ENCODE results near the gene FBXW11. TPM values are rescaled to one million over a fixed set of nuclear protein-coding genes. Genes with fewer than 3 reads are reported as not detected.

The FBXW11 gene
- total and polyA plus RNA-seq, 2 of the 8 experiments (the other 6 are each of a cell fraction or from before 2014, with no cell fraction given): 45.0 to 75.6 TPM

DNA sequence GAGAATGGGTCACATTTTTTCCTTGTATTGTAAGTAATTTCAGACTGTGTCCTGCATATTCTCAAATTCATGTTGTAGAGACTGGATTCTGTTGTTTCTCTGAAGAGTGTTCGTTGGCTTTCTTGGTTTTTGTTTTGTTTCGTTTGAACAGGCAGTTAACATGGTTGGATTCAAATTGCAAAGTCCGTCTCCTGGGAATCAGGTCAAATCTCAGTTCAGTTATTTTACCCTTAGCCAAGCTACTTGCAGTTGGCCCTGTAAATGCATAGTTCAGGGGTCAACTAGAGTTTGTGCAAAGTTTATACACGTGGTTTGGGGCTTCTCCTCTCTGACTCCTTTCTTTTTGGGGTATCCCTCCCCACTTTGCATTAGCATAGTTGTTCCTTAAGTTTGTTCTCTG lies 21.7 kb upstream of the FBXW11 start:
- Histone ChIP-seq H3K18ac (ENCODE audit: extremely low read depth, low read length) (no peak overlapping the region), H3K4me1 (replicated peaks in 1 of 4; ENCODE audit: control insufficient read depth in 3 of 4, insufficient read depth in 4 of 4, low read length in 3 of 4) (no peaks in the 10 kb centered on the region), H3K23ac (ENCODE audit: insufficient read length) (no peak overlapping the region), H3K79me1 (ENCODE audit: low read depth, low read length) (no peaks in the 10 kb centered on the region), H3K14ac (ENCODE audit: insufficient read length) (no peak overlapping the region), H3K23me2 (ENCODE audit: low read depth, low read length) (no peaks in the 10 kb centered on the region), H3K4me2 (ENCODE audit: insufficient read depth in 1 of 2, low read depth in 2 of 2, low read length in 2 of 2) (no peak overlapping the region), H4K8ac (ENCODE audit: extremely low read depth, insufficient read depth, low read length) (no peak overlapping the region), H3K56ac (replicated peaks; ENCODE audit: insufficient read length, low read depth, low read length) (no peak overlapping the region), H3K9me3 (ENCODE audit: insufficient read depth in 2 of 2, low read depth in 1 of 2, low read length in 1 of 2) (peaks cover 7 to 13% of the 10 kb centered on the region in 2 experiments; a peak in 2 of 4 replicates), H2BK15ac (ENCODE audit: low read length) (no peak overlapping the region), H4K5ac (ENCODE audit: insufficient read length, low read depth, low read length) (no peak overlapping the region), H3K27me3 (replicated peaks in 1 of 4; ENCODE audit: control insufficient read depth in 3 of 4, extremely low read depth in 1 of 4, insufficient read depth in 3 of 4, low read length in 3 of 4) (no peaks in the 10 kb centered on the region), H2BK120ac (replicated peaks; ENCODE audit: low read depth, low read length) (no peak overlapping the region), H3K9ac (replicated peaks in 1 of 4; ENCODE audit: extremely low read depth in 1 of 4, low read depth in 3 of 4, low read length in 3 of 4) (no peak overlapping the region), H2BK20ac (ENCODE audit: low read length) (no peak overlapping the region), H3K27ac (ENCODE audit: low read depth, low read length) (no peak overlapping the region), H2BK5ac (ENCODE audit: low read depth, low read length) (no peak overlapping the region), H2BK12ac (ENCODE audit: low read depth, low read length) (no peak overlapping the region), H3K79me2 (ENCODE audit: control insufficient read depth in 1 of 2, insufficient read depth in 2 of 2, low read length in 2 of 2) (no peaks in the 10 kb centered on the region), H2AFZ (ENCODE audit: low read length) (no peak overlapping the region; the same call in 1 of the 2 replicates), H4K20me1 (replicated peaks in 1 of 2; ENCODE audit: control insufficient read depth in 1 of 2, insufficient read depth in 2 of 2, low read length in 2 of 2) (no peaks in the 10 kb centered on the region), H4K91ac (replicated peaks; ENCODE audit: insufficient read length, low read length) (no peak overlapping the region), H2AK5ac (ENCODE audit: low read depth, low read length) (no peak overlapping the region), H3K4me3 (ENCODE audit: extremely low read depth in 1 of 4, insufficient read depth in 2 of 4, low read depth in 3 of 4, low read length in 4 of 4) (no peak overlapping the region), H3K36me3 (ENCODE audit: control insufficient read depth in 2 of 4, insufficient read depth in 4 of 4, low read length in 3 of 4) (no peaks in the 10 kb centered on the region), H3K4ac (replicated peaks; ENCODE audit: insufficient read length, low read depth, low read length) (no peak overlapping the region)
- POLR2A ChIA-PET (ENCODE audit: partially characterized antibody): interaction anchor here (1.2 kb wide), 1 partner anchor 21 kb away, joined by 3 read pairs; no protein-coding TSS in a partner anchor
- CTCF ChIA-PET (ENCODE audit: partially characterized antibody): interaction anchor here (1.0 to 1.7 kb wide), 5 partner anchors 11 to 116 kb away, joined by 3 to 6 read pairs (median 4); no protein-coding TSS in a partner anchor
- 94% methylated on average over 4 of the region's 4 CpGs; no CpG with 5 or more reads in 1 of the 2 experiments for WGBS, 2 experiments (ENCODE audit: extremely low coverage in 1 of 2, insufficient coverage in 1 of 2, insufficient read length in 1 of 2, insufficient replicate concordance in 2 of 2, low coverage in 1 of 2, low lambda C conversion rate in 2 of 2, missing lambda C conversion rate in 1 of 2)
- no peak for FAIRE-seq
- DNase-seq (ENCODE audit: low read depth in 1 of 2, low spot score in 2 of 2): no peak
- TF ChIP-seq SIRT6 (IDR thresholded peaks at IDR 0.05; ENCODE audit: low read length) (no peak), CBX5 (IDR thresholded peaks at IDR 0.05; ENCODE audit: low read depth, low read length) (no peak), YY1 (IDR thresholded peaks at IDR 0.05; ENCODE audit: low read depth, low read length) (no peak), JUND (IDR thresholded peaks at IDR 0.05; ENCODE audit: low read length) (no peak), HDAC6 (IDR thresholded peaks at IDR 0.05; ENCODE audit: low read depth, low read length) (no peak), TAF7 (optimal IDR thresholded peaks at IDR 0.05; ENCODE audit: borderline replicate concordance, low read depth, low read length) (no peak), RBBP5 (IDR thresholded peaks at IDR 0.05; ENCODE audit: borderline replicate concordance, low read depth, low read length) (no peak), GTF2F1 (IDR thresholded peaks at IDR 0.05; ENCODE audit: borderline replicate concordance, low read depth, low read length) (no peak), BACH1 (IDR thresholded peaks at IDR 0.05; ENCODE audit: low read length) (no peak), SP4 (IDR thresholded peaks at IDR 0.05; ENCODE audit: low read length) (no peak), TCF12 (IDR thresholded peaks at IDR 0.05; ENCODE audit: low read depth, low read length) (no peak), CBX8 (IDR thresholded peaks at IDR 0.05; ENCODE audit: borderline replicate concordance, low read depth, low read length) (no peak), CHD1 (IDR thresholded peaks at IDR 0.05; ENCODE audit: low read depth, low read length) (no peak), KDM5A (IDR thresholded peaks at IDR 0.05; ENCODE audit: low read length) (no peak)
- TF ChIP-seq, protein P1, sequence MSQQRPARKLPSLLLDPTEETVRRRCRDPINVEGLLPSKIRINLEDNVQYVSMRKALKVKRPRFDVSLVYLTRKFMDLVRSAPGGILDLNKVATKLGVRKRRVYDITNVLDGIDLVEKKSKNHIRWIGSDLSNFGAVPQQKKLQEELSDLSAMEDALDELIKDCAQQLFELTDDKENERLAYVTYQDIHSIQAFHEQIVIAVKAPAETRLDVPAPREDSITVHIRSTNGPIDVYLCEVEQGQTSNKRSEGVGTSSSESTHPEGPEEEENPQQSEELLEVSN (IDR thresholded peaks at IDR 0.05): no peak

All from H1 (cell line).